Effector memory CD8-positive, alpha-beta T cell (primary cell): ENCODE measurements around the gene POTEE.
"Not testable (repeated sequence)": the region's sequence is repeated elsewhere in the genome, so short reads cannot be mapped to it uniquely, and the experiment has no call there.

Source experiments
- ATAC-seq: fragments of 150-1000 bp; cut with Tn5 transposase; replicated peaks from 2 replicates; pipeline ENCODE4 v1.10.0; 2021; ENCODE audit warnings: mild to moderate bottlenecking, moderate library complexity
- DNase-seq, 3 experiments: peaks; one replicate each; pipeline ENCODE4 v3.0.0; 2021
- H3K27ac Mint-ChIP-seq, 2 donors: one replicate each; pipeline ENCODE4 v1.8.0; 2022; ENCODE audit warnings: mild to moderate bottlenecking in 2 of 2, mixed read lengths in 2 of 2, moderate library complexity in 2 of 2
- H3K27me3 Mint-ChIP-seq, 2 donors: one replicate each; pipeline ENCODE4 v1.8.0; 2022; ENCODE audit warnings: mixed read lengths in 2 of 2
- H3K36me3 Mint-ChIP-seq: one replicate; pipeline ENCODE4 v1.8.0; 2022; ENCODE audit warnings: mild to moderate bottlenecking, moderate library complexity, mixed read lengths; ENCODE audit not compliant: insufficient read depth
- H3K4me1 Mint-ChIP-seq, 2 donors: one replicate each; pipeline ENCODE4 v1.8.0; 2022; ENCODE audit warnings: low read depth in 2 of 2, mixed read lengths in 2 of 2
- H3K4me3 Mint-ChIP-seq, 2 donors: one replicate each; pipeline ENCODE4 v1.8.0; 2022; ENCODE audit warnings: mild to moderate bottlenecking in 2 of 2, mixed read lengths in 2 of 2, moderate library complexity in 2 of 2
- H3K9me3 Mint-ChIP-seq, 2 donors: one replicate each; pipeline ENCODE4 v1.8.0; 2022; ENCODE audit warnings: mixed read lengths in 2 of 2

POTEE gene

GRCh38 chr2:131235543-131236449 lies 26.5 kb downstream of the POTEE start:
- not testable (repeated sequence) for H3K9me3 Mint-ChIP-seq, DNase-seq, H3K27me3 Mint-ChIP-seq

More at GRCh38 chr2:131235543-131236449, 26.5 kb downstream of the POTEE start:
- not testable (repeated sequence) for H3K27ac Mint-ChIP-seq, H3K4me3 Mint-ChIP-seq, ATAC-seq, H3K36me3 Mint-ChIP-seq, H3K4me1 Mint-ChIP-seq
